HepG2 (cell line): ENCODE results near the gene TTC31. TPM values are rescaled to one million over a fixed set of nuclear protein-coding genes. Genes with fewer than 3 reads are reported as not detected.
A peak's percentile ranks its signal among the peaks of the same experiment; 100 is the strongest.

Source experiments
- ADNP ChIP-seq: sonication (generic); formaldehyde crosslinking; IDR thresholded peaks from 2 replicates; pipeline ENCODE4 v1.4.0; 2020; ENCODE audit warnings: missing genetic modification reagents
- ARNTL ChIP-seq: sonication (generic); formaldehyde crosslinking; IDR thresholded peaks from 2 replicates; pipeline ENCODE4 v1.4.0; 2020; ENCODE audit warnings: mild to moderate bottlenecking, missing genetic modification reagents
- ATF1 ChIP-seq: IDR thresholded peaks from 2 replicates; pipeline ENCODE4 v1.6.1; 2016; ENCODE audit warnings: mild to moderate bottlenecking, control low read depth
- JDP2 ChIP-seq: sonication (generic); formaldehyde crosslinking; IDR thresholded peaks from 2 replicates; pipeline ENCODE4 v1.8.1; 2022; ENCODE audit warnings: missing genetic modification reagents, borderline replicate concordance
- KLF12 ChIP-seq: sonication (generic); formaldehyde crosslinking; IDR thresholded peaks from 2 replicates; pipeline ENCODE4 v1.4.0; 2020; ENCODE audit warnings: missing genetic modification reagents, borderline replicate concordance
- MIER3 ChIP-seq: IDR thresholded peaks from 2 replicates; pipeline ENCODE4 v1.6.1; 2016; ENCODE audit warnings: missing compliant biosample characterization, borderline replicate concordance
- RFXAP ChIP-seq: sonication (generic); formaldehyde crosslinking; IDR thresholded peaks from 2 replicates; pipeline ENCODE4 v1.4.0; 2020; ENCODE audit warnings: missing genetic modification reagents, borderline replicate concordance
- ZBTB1 ChIP-seq: sonication (generic); formaldehyde crosslinking; IDR thresholded peaks from 2 replicates; pipeline ENCODE4 v1.4.0; 2020; ENCODE audit warnings: missing genetic modification reagents, borderline replicate concordance
- ZBTB3 ChIP-seq: sonication (generic); formaldehyde crosslinking; IDR thresholded peaks from 2 replicates; pipeline ENCODE4 v1.4.0; 2020; ENCODE audit warnings: low read depth, mild to moderate bottlenecking, moderate library complexity, missing genetic modification reagents, borderline replicate concordance
- ZNF205 ChIP-seq: IDR thresholded peaks from 2 replicates; pipeline ENCODE4 v1.6.1; 2018; ENCODE audit warnings: missing biosample characterization, missing genetic modification reagents
- ZNF224 ChIP-seq: sonication (generic); formaldehyde crosslinking; IDR thresholded peaks from 2 replicates; pipeline ENCODE4 v1.5.0; 2020; ENCODE audit warnings: mild to moderate bottlenecking, missing genetic modification reagents
- ZNF549 ChIP-seq: sonication (generic); formaldehyde crosslinking; IDR thresholded peaks from 2 replicates; pipeline ENCODE4 v1.5.0; 2020; ENCODE audit warnings: missing genetic modification reagents
- ZNF652 ChIP-seq: IDR thresholded peaks from 2 replicates; pipeline ENCODE4 v1.6.1; 2016; ENCODE audit warnings: low read depth, borderline replicate concordance
- ZNF746 ChIP-seq: sonication (generic); formaldehyde crosslinking; IDR thresholded peaks from 2 replicates; pipeline ENCODE4 v1.8.0; 2022; ENCODE audit warnings: mild to moderate bottlenecking, missing genetic modification reagents
- ZNF777 ChIP-seq: sonication (generic); formaldehyde crosslinking; IDR thresholded peaks from 2 replicates; pipeline ENCODE4 v1.4.0; 2020; ENCODE audit warnings: missing genetic modification reagents
- ZNF839 ChIP-seq: sonication (generic); formaldehyde crosslinking; IDR thresholded peaks from 2 replicates; pipeline ENCODE4 v1.4.0; 2020; ENCODE audit warnings: missing genetic modification reagents, mild to moderate bottlenecking, borderline replicate concordance
- polyA plus RNA-seq, 8 experiments: library from polyadenylated mRNA; depleted of rRNA in 3 of 8; stranded (reverse) in 7 of 8; unstranded in 1 of 8; fragments of >200 nt; fragmentation: Illumina TruSeq in 4 of 8; extraction: Trizol in 4 of 8; gene quantifications; 2 replicates each; pipeline versions ENCODE4 v1.2.1 to v1.2.3, GENCODE V29; 2011 to 2016; ENCODE audit warnings: low read depth in 4 of 8, missing spikeins in 1 of 8, mixed read lengths in 1 of 8; ENCODE audit not compliant: insufficient read depth in 1 of 8
- total RNA-seq, 5 experiments: library from RNA; depleted of rRNA; stranded (reverse); fragments of >200 nt; fragmentation: Illumina TruSeq; extraction: Trizol; gene quantifications; 2 replicates each; pipeline ENCODE4 v1.2.3, GENCODE V29; 2016; ENCODE audit warnings: low read depth in 1 of 5
- TF ChIP-seq, protein P1 (sequence below): sonication (generic); formaldehyde crosslinking; IDR thresholded peaks from 2 replicates; pipeline ENCODE4 v1.8.0; 2022; ENCODE audit warnings: missing genetic modification reagents, low read depth, mild to moderate bottlenecking, borderline replicate concordance
- TF ChIP-seq, protein P2 (sequence below): sonication (generic); formaldehyde crosslinking; IDR thresholded peaks from 2 replicates; pipeline ENCODE4 v1.5.0; 2020; ENCODE audit warnings: mild to moderate bottlenecking, missing genetic modification reagents
- TF ChIP-seq, protein P3 (sequence below): sonication (generic); formaldehyde crosslinking; IDR thresholded peaks from 2 replicates; pipeline ENCODE4 v1.4.0; 2020; ENCODE audit warnings: mild to moderate bottlenecking, missing genetic modification reagents
- TF ChIP-seq, protein P4 (sequence below): sonication (generic); formaldehyde crosslinking; IDR thresholded peaks from 2 replicates; pipeline ENCODE4 v1.5.0; 2020; ENCODE audit warnings: missing genetic modification reagents
- TF ChIP-seq, protein P5 (sequence below): sonication (generic); formaldehyde crosslinking; IDR thresholded peaks from 2 replicates; pipeline ENCODE4 v1.5.0; 2020; ENCODE audit warnings: missing genetic modification reagents
- TF ChIP-seq, protein P6 (sequence below): sonication (generic); formaldehyde crosslinking; IDR thresholded peaks from 2 replicates; pipeline ENCODE4 v1.4.0; 2020; ENCODE audit warnings: missing genetic modification reagents

The TTC31 gene
- total and polyA plus RNA-seq, 2 of the 13 experiments (the other 11 are each of a cell fraction or from before 2014, with no cell fraction given): 28.3 to 39.5 TPM

DNA sequence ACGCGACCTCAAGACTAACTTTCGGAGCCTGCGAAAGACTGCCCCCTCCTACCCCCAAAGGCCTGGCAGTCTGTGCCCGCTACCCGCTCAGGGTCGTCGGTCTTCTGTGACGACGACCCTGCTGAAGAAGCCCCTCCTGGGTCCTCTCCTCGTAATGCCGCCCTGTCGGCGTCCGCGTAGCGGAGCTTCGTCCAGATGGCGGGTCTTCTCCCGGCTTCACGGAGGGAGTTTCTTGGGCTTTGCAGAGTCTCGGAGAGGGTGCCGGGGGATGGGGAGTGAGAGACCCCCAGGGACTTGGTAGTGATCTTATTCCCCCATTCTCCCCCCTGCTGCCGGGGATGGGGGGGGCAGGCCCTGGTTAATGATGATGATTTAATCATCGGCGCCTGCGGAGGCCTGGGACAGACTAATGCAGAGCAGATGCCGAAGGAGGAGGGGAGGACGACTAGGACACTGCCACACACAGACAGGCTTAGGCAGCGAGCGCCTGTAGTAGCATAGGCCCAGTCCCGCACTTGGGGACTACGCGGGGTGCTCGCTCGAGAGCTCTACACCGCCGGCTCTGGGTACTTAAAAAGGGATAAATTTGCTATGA, 25.1 kb downstream of the TTC31 start (continued):
- TF ChIP-seq ZNF224 (no peak), ZNF549 (CRISPR knock-in tag) (no peak), ATF1 (CRISPR knock-in tag) (no peak), ZNF205 (no peak), KLF12 (no peak), ZNF652 (no peak), ZNF777 (CRISPR knock-in tag) (no peak), ADNP (no peak), ZNF746 (no peak), ZBTB1 (CRISPR knock-in tag) (no peak), MIER3 (CRISPR knock-in tag) (no peak), ZBTB3 (CRISPR knock-in tag) (no peak), ZNF839 (CRISPR knock-in tag) (no peak), RFXAP (no peak), JDP2 (CRISPR knock-in tag) (no peak), ARNTL (CRISPR knock-in tag) (no peak)
- TF ChIP-seq, protein P1, sequence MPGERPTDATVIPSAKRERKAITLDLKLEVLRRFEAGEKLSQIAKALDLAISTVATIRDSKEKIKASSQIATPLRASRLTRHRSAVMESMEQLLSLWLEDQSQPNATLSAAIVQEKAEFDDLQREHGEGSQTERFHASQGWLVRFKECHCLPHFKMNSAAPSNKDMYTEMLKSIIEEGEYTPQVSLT (CRISPR knock-in tag): no peak
- TF ChIP-seq, protein P2, sequence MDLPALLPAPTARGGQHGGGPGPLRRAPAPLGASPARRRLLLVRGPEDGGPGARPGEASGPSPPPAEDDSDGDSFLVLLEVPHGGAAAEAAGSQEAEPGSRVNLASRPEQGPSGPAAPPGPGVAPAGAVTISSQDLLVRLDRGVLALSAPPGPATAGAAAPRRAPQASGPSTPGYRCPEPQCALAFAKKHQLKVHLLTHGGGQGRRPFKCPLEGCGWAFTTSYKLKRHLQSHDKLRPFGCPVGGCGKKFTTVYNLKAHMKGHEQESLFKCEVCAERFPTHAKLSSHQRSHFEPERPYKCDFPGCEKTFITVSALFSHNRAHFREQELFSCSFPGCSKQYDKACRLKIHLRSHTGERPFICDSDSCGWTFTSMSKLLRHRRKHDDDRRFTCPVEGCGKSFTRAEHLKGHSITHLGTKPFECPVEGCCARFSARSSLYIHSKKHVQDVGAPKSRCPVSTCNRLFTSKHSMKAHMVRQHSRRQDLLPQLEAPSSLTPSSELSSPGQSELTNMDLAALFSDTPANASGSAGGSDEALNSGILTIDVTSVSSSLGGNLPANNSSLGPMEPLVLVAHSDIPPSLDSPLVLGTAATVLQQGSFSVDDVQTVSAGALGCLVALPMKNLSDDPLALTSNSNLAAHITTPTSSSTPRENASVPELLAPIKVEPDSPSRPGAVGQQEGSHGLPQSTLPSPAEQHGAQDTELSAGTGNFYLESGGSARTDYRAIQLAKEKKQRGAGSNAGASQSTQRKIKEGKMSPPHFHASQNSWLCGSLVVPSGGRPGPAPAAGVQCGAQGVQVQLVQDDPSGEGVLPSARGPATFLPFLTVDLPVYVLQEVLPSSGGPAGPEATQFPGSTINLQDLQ (CRISPR knock-in tag): peak; percentile 29; the same call in 1 of the 2 replicates
- TF ChIP-seq, protein P3, sequence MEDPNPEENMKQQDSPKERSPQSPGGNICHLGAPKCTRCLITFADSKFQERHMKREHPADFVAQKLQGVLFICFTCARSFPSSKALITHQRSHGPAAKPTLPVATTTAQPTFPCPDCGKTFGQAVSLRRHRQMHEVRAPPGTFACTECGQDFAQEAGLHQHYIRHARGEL: no peak
- TF ChIP-seq, protein P4, sequence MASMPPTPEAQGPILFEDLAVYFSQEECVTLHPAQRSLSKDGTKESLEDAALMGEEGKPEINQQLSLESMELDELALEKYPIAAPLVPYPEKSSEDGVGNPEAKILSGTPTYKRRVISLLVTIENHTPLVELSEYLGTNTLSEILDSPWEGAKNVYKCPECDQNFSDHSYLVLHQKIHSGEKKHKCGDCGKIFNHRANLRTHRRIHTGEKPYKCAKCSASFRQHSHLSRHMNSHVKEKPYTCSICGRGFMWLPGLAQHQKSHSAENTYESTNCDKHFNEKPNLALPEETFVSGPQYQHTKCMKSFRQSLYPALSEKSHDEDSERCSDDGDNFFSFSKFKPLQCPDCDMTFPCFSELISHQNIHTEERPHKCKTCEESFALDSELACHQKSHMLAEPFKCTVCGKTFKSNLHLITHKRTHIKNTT (CRISPR knock-in tag): no peak
- TF ChIP-seq, protein P5, sequence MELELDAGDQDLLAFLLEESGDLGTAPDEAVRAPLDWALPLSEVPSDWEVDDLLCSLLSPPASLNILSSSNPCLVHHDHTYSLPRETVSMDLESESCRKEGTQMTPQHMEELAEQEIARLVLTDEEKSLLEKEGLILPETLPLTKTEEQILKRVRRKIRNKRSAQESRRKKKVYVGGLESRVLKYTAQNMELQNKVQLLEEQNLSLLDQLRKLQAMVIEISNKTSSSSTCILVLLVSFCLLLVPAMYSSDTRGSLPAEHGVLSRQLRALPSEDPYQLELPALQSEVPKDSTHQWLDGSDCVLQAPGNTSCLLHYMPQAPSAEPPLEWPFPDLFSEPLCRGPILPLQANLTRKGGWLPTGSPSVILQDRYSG (CRISPR knock-in tag): no peak
- TF ChIP-seq, protein P6, sequence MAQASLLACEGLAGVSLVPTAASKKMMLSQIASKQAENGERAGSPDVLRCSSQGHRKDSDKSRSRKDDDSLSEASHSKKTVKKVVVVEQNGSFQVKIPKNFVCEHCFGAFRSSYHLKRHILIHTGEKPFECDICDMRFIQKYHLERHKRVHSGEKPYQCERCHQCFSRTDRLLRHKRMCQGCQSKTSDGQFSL (CRISPR knock-in tag): peak; percentile 9; the same call in 1 of the 2 replicates
